Astrocyte of the cerebellum (primary cell): ENCODE measurements around the gene CHST13.

ENCODE experiments used
- DNase-seq: peaks from one replicate; pipeline ENCODE4 v3.0.0-alpha.2; 2011; ENCODE audit warnings: low read depth
- H3K4me3 ChIP-seq: 2 replicates; pipeline ENCODE4 v1.5.1; 2011; ENCODE audit warnings: mild to moderate bottlenecking, low read depth, low read length, moderate library complexity
- CTCF ChIP-seq: IDR thresholded peaks from 2 replicates; pipeline ENCODE4 v1.5.1; 2012; ENCODE audit warnings: low read length, low read depth, moderate library complexity, mild to moderate bottlenecking; ENCODE audit errors: missing control alignments
- in situ Hi-C: cut with HindIII; loops from 2 replicates; pipeline ENCODE4 v1.10.0; 2017; ENCODE audit warnings: low sequenced_read_pairs

The CHST13 gene

GRCh38 chr3:126542340-126543241 lies 18.6 kb downstream of the CHST13 start:
- no peak overlapping the region for H3K4me3 ChIP-seq
- TF ChIP-seq CTCF, result no peak
- in situ Hi-C loops, result no loop called here
- DNase-seq, result no peak

- in situ Hi-C loops, result no loop called here
- H3K4me3 ChIP-seq, result no peak overlapping the region
- no peak for TF ChIP-seq CTCF
- DNase-seq, result no peak
Measured at GRCh38 chr3:126543457-126544061, 19.6 kb downstream of the CHST13 start.

- in situ Hi-C loops, result no loop called here
- DNase-seq, result no peak
- TF ChIP-seq CTCF, result no peak
- no peak overlapping the region for H3K4me3 ChIP-seq
Measured at GRCh38 chr3:126544596-126545281, 20.8 kb downstream of the CHST13 start.

GRCh38 chr3:126545544-126545943 lies 21.6 kb downstream of the CHST13 start:
- in situ Hi-C loops, result no loop called here
- no peak overlapping the region for H3K4me3 ChIP-seq
- TF ChIP-seq CTCF, result no peak
- DNase-seq, result no peak

GRCh38 chr3:126546013-126546412 lies 22.1 kb downstream of the CHST13 start:
- no peak for TF ChIP-seq CTCF
- in situ Hi-C loops, result no loop called here
- DNase-seq, result no peak
- H3K4me3 ChIP-seq, result no peak overlapping the region

GRCh38 chr3:126546549-126547239 lies 22.7 kb downstream of the CHST13 start:
- in situ Hi-C loops, result no loop called here
- DNase-seq, result no peak
- no peak overlapping the region for H3K4me3 ChIP-seq
- TF ChIP-seq CTCF, result no peak
